Tibial artery (tissue), 4 donors: ENCODE measurements around the gene B4GALNT1.
"Not testable (repeated sequence)": the region's sequence is repeated elsewhere in the genome, so short reads cannot be mapped to it uniquely, and the experiment has no call there.

Experiments
- DNase-seq, 2 donors: peaks; one replicate each; pipeline ENCODE4 v3.0.0-alpha.2; 2019
- H3K27ac ChIP-seq, 2 donors: fragments of 200-600 bp; sonication (generic) in 1 of 2; 1 replicate in 1 of 2; 2 replicates in 1 of 2; pipeline ENCODE4 v1.5.1; 2018 to 2019; ENCODE audit warnings: mild to moderate bottlenecking in 1 of 2
- H3K27me3 ChIP-seq, 2 donors: fragments of 200-600 bp; sonication (generic) in 1 of 2; one replicate each; pipeline versions ENCODE4 v1.5.1 to v1.6.0; 2016 to 2019
- H3K36me3 ChIP-seq, 3 donors: fragments of 200-600 bp; sonication (generic) in 2 of 3; one replicate each; pipeline ENCODE4 v1.5.1; 2016 to 2019; ENCODE audit warnings: mild to moderate bottlenecking in 2 of 3
- H3K4me1 ChIP-seq, 4 donors: fragments of 200-600 bp; sonication (generic) in 2 of 4; 1 replicate in 3 of 4; 2 replicates in 1 of 4; pipeline ENCODE4 v1.5.1; 2016 to 2019
- H3K4me3 ChIP-seq, 2 donors: fragments of 200-600 bp; sonication (generic) in 1 of 2; 1 replicate in 1 of 2; 2 replicates in 1 of 2; pipeline ENCODE4 v1.5.1; 2018 to 2019; ENCODE audit warnings: mild to moderate bottlenecking in 2 of 2
- H3K9me3 ChIP-seq, 3 donors: fragments of 200-600 bp; sonication (generic) in 1 of 3; one replicate each; pipeline ENCODE4 v1.5.1; 2016 to 2019
- intact Hi-C: fragments of 100-400 bp; cut with DNase I; formaldehyde crosslinking; loops from one replicate; pipeline ENCODE4 v1.15.0; 2023; ENCODE audit warnings: low total_unique reads
- TF ChIP-seq, protein P1 (sequence below), 2 experiments: fragments of 200-600 bp in 1 of 2; fragments of 450-650 bp in 1 of 2; IDR thresholded peaks; one replicate each; pipeline ENCODE4 v1.5.1; 2017 to 2019; ENCODE audit warnings: antibody characterized with exemption in 2 of 2, mild to moderate bottlenecking in 1 of 2, moderate library complexity in 1 of 2

Gene B4GALNT1

DNA sequence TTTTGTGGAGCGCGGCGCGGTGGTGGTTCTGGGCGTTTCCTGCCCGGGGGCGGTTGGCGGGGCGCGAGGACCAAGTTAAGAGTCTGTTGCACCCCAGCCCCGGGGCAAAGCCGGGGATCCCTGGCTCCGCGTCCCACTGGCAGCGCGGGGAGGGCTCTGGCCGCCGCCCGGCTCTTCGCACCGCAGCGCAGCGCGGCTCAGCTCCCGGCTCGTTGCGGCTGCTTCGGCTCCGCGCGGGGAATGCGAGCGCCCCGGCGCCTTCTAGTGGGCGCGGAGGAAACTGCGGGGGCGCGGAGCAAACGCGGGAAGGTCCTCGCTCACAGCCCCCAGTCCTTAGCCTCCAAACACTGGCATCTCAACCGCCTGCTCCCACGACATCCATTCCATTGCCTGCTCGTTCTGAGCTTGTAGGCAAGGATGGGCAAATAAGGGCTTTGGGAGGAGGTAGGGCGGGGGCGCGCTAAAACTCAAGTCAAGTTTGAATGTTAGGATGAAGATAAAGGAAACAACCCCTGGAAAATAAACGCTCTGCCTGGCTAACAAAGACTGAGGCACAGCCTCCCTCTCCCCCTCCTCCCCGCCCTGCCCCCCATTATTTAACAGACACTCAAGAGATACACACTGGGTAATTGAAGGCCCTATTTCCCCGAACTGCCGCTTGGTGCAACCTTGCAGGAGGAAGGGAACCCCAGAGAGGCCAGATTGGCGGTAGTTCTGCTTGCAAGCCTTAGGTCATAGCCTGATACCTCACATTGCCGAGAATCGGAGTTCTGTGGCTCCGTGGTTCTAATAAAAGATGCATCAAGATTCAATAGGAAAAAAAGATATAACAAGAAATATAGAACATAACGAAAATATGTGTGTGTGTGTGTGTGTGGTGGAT lies at the start of gene B4GALNT1:
Gene B4GALNT1, minus strand, starts transcription at position 244 of the 883 bp plus-strand sequence. CDS start 1,069 bp downstream, outside the sequence.
- Histone ChIP-seq H3K27me3 (peaks cover 0 to 18% of the 10 kb centered on the region in 2 donors), H3K36me3 (no peaks in the 10 kb centered on the region), H3K4me1 (peaks cover 0 to 22% (median 17%) of the 10 kb centered on the region in 4 donors), H3K27ac (peak within 1 kb of the TSS; percentile 31 to 34), H3K9me3 (no peaks in the 10 kb centered on the region), H3K4me3 (peak within 1 kb of the TSS; percentile 52 to 73)
- TF ChIP-seq, protein P1, sequence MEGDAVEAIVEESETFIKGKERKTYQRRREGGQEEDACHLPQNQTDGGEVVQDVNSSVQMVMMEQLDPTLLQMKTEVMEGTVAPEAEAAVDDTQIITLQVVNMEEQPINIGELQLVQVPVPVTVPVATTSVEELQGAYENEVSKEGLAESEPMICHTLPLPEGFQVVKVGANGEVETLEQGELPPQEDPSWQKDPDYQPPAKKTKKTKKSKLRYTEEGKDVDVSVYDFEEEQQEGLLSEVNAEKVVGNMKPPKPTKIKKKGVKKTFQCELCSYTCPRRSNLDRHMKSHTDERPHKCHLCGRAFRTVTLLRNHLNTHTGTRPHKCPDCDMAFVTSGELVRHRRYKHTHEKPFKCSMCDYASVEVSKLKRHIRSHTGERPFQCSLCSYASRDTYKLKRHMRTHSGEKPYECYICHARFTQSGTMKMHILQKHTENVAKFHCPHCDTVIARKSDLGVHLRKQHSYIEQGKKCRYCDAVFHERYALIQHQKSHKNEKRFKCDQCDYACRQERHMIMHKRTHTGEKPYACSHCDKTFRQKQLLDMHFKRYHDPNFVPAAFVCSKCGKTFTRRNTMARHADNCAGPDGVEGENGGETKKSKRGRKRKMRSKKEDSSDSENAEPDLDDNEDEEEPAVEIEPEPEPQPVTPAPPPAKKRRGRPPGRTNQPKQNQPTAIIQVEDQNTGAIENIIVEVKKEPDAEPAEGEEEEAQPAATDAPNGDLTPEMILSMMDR (IDR thresholded peaks at IDR 0.05), result peak; percentile 89 to 92
- intact Hi-C loops, result loop anchor here (5.0 kb wide), 1 partner anchor 59 kb away; the partner anchor contains the start of gene OS9
- no peak for DNase-seq

DNA sequence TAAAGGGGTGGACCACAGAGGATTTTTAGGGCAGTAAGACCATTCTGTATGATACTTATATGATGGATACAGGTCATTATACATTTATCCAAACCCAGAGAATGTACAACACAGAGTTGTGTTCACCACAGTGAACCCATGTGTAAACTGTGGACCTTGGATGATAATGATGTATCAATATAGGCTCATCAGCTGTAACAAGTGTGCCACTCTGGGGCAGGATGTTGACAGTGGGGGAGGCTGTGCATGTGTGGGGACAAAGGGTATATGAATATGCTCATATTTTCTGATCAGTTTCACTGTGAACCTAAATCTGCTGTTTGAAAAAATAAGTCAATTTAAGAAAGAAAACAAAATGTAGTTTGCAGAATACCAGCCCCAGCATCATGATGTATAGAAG lies 46.7 kb upstream of the B4GALNT1 start:
- Histone ChIP-seq H3K27ac (no peak overlapping the region), H3K4me3 (no peak overlapping the region), H3K27me3 (peaks cover 0 to 3% of the 10 kb centered on the region in 2 donors), H3K36me3 (no peaks in the 10 kb centered on the region), H3K9me3 (no peaks in the 10 kb centered on the region), H3K4me1 (no peaks in the 10 kb centered on the region)
- TF ChIP-seq, protein P1 (IDR thresholded peaks at IDR 0.05), result no peak
- intact Hi-C loops, result no loop called here
- no peak for DNase-seq

DNA sequence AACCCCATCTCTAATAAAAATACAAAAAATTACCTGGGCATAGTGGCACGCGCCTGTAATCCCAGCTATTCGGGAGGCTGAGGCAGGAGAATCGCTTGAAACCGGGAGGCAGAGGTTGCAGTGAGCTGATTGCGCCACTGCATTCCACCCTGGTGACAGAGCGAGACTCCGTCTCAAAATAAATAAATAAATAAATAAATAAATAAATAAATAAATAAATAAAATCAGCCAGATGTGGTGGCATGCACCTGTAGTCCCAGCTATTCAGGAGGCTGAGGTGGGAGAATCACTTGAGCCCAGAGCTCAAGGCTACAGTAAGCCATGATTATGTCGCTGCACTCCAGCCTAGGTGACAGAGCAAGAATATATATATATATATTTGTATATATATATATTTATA lies 44.9 kb upstream of the B4GALNT1 start:
- H3K4me1 ChIP-seq, DNase-seq, H3K27me3 ChIP-seq, H3K36me3 ChIP-seq, intact Hi-C loops, H3K27ac ChIP-seq, H3K9me3 ChIP-seq, H3K4me3 ChIP-seq: not testable (repeated sequence)

DNA sequence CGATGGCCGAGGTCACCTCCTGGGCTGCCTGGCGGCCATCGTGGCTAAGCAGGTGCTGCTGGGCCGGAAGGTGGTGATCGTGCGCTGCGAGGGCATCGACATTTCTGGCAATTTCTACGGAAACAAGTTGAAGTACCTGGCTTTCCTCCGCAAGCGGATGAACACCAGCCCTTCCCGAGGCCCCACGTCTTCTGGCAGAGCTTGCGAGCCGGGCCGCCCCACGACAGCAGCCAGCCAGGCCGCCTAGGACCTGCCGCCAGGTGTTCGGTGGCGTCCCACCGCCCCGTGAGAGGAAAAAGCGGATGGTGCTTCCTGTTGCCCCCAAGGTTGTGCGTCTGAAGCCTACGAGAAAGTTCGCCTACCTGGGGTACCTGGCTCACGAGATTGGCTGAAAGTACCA lies 41.7 kb upstream of the B4GALNT1 start:
- no peak overlapping the region for H3K27ac ChIP-seq
- TF ChIP-seq, protein P1 (IDR thresholded peaks at IDR 0.05), result no peak
- H3K9me3 ChIP-seq, result no peaks in the 10 kb centered on the region
- H3K4me3 ChIP-seq, result no peak overlapping the region
- no peaks in the 10 kb centered on the region for H3K36me3 ChIP-seq
- H3K27me3 ChIP-seq, result peaks cover 0 to 15% of the 10 kb centered on the region in 2 donors
- no peaks in the 10 kb centered on the region for H3K4me1 ChIP-seq
- DNase-seq, result no peak
- intact Hi-C loops, result no loop called here

DNA sequence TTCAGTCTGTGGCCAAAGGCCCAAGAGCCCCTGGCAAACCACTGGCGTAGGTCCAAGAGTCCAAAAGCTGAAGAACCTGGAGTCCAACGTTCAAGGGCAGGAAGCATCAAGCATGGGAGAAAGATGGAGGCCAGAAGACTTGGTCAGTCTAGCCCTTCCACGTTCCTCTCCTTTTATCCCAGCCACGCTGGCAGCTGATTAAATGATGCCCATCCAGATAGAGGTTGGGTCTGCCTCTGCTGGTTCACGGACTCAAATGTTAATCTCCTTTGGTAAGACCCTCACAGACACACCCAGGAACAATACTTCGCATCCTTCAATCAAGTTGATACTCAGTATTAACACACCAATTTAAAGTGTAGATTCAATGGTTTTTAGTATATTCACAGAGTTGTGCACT lies 39.8 kb upstream of the B4GALNT1 start:
- no peaks in the 10 kb centered on the region for H3K9me3 ChIP-seq
- peaks cover 0 to 18% of the 10 kb centered on the region in 2 donors for H3K27me3 ChIP-seq
- H3K4me1 ChIP-seq, result no peaks in the 10 kb centered on the region
- H3K36me3 ChIP-seq, result no peaks in the 10 kb centered on the region
- H3K27ac ChIP-seq, result no peak overlapping the region
- no peak overlapping the region for H3K4me3 ChIP-seq
- TF ChIP-seq, protein P1 (IDR thresholded peaks at IDR 0.05), result no peak
- DNase-seq, result no peak
- intact Hi-C loops, result no loop called here

DNA sequence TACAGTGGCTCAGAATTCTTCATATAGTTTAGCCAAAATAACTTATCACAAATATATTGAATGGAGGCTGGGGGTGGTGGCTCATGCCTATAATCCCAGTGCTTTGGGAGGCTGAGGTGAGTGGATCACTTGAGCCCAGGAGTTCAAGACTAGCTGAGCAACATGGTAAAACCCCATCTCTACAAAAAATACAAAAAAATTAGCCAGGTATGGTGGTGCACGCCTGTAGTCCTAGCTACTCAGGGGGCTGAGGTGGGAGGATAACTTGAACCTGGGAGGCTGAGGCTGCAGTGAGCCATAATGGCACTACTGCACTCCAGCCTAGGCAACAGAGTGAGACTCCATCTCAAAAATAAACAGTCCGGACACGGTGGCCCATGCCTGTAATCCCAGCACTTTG lies 38.8 kb upstream of the B4GALNT1 start:
- H3K4me3 ChIP-seq, intact Hi-C loops, H3K36me3 ChIP-seq, DNase-seq, H3K4me1 ChIP-seq, H3K9me3 ChIP-seq, H3K27ac ChIP-seq: not testable (repeated sequence)
- peaks cover 0 to 18% of the 10 kb centered on the region in 2 donors for H3K27me3 ChIP-seq

DNA sequence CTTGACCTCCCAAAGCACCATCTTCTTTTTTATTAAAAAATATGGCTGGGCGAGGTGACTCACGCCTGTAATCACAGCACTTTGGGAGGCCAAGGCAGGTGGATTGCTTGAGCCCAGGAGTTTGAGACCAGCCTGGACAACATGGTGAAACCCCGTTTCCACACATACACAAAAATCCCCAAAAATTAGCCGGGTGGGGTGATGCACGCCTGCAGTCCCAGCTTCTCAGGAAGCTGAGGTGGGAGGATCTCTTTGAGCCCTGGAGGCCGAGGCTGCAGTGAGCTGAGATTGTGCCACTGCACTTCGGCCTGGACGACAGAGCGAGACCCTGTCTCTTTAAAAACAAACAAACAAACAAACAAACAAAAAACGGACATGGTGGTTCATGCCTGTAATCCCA lies 36.7 kb upstream of the B4GALNT1 start:
- intact Hi-C loops, H3K9me3 ChIP-seq, H3K36me3 ChIP-seq, H3K4me1 ChIP-seq, DNase-seq, H3K27ac ChIP-seq, H3K4me3 ChIP-seq: not testable (repeated sequence)
- peaks cover 0 to 18% of the 10 kb centered on the region in 2 donors for H3K27me3 ChIP-seq
